Memory B cell (primary cell): ENCODE measurements around the gene RPS8.

ENCODE experiments used
- ATAC-seq: fragments of 150-1000 bp; cut with Tn5 transposase; 2 replicates; pipeline ENCODE4 v1.10.0; 2021; ENCODE audit warnings: low read depth, mild to moderate bottlenecking, moderate library complexity
- DNase-seq, 2 donors: peaks; one replicate each; pipeline ENCODE4 v3.0.0; 2022; ENCODE audit warnings: low spot score in 2 of 2
- H3K27ac Mint-ChIP-seq: one replicate; pipeline ENCODE4 v1.8.0; 2022; ENCODE audit warnings: mild to moderate bottlenecking, moderate library complexity, mixed read lengths
- H3K27me3 Mint-ChIP-seq: one replicate; pipeline ENCODE4 v1.8.0; 2022; ENCODE audit warnings: mixed read lengths
- H3K36me3 Mint-ChIP-seq: one replicate; pipeline ENCODE4 v1.8.0; 2022; ENCODE audit warnings: mild to moderate bottlenecking, mixed read lengths
- H3K4me1 Mint-ChIP-seq: one replicate; pipeline ENCODE4 v1.8.0; 2022; ENCODE audit warnings: mixed read lengths
- H3K4me3 Mint-ChIP-seq: one replicate; pipeline ENCODE4 v1.8.0; 2022; ENCODE audit warnings: mild to moderate bottlenecking, moderate library complexity, mixed read lengths
- H3K9me3 Mint-ChIP-seq: one replicate; pipeline ENCODE4 v1.8.0; 2022; ENCODE audit warnings: mixed read lengths

The RPS8 gene

DNA sequence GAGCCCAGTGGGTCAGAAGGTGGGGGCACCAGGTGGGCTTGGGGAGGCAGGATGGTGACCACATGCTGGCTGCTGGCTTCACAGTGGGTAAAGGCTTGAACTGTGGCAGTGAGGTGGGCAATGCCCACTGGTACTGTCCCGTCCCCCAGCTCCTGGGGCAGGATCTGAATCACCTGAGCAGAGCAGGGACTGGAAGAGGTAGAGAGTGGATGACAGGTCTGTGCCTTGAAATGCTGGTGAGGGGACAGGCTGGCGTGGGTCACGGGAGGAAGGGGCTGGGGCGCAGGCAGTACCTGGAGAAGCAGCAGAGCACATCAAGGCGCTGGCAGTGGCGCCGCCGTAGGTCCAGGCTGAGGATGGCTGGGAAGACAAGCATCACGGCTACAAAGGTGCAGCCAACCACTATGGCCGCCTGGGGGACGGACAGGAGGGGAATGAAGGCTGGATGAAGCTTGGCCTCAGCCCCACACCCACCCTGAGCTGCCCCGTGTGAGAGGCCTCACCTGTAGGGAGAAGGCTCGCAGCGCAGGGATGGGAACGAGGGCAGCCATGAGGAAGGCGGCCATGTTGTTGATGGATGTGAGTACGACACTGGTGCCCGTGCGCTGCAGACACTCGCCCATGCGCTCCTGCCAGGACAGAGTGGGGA lies 52.8 kb downstream of the RPS8 start:
- Mint-ChIP-seq H3K27me3 (no peaks in the 10 kb centered on the region), H3K27ac (no peak overlapping the region), H3K4me1 (no peaks in the 10 kb centered on the region), H3K36me3 (no peaks in the 10 kb centered on the region), H3K9me3 (no peaks in the 10 kb centered on the region), H3K4me3 (no peak overlapping the region)
- ATAC-seq = no peak
- no peak for DNase-seq
